ENCODE results near the gene HAGH.

Gene HAGH

DNA sequence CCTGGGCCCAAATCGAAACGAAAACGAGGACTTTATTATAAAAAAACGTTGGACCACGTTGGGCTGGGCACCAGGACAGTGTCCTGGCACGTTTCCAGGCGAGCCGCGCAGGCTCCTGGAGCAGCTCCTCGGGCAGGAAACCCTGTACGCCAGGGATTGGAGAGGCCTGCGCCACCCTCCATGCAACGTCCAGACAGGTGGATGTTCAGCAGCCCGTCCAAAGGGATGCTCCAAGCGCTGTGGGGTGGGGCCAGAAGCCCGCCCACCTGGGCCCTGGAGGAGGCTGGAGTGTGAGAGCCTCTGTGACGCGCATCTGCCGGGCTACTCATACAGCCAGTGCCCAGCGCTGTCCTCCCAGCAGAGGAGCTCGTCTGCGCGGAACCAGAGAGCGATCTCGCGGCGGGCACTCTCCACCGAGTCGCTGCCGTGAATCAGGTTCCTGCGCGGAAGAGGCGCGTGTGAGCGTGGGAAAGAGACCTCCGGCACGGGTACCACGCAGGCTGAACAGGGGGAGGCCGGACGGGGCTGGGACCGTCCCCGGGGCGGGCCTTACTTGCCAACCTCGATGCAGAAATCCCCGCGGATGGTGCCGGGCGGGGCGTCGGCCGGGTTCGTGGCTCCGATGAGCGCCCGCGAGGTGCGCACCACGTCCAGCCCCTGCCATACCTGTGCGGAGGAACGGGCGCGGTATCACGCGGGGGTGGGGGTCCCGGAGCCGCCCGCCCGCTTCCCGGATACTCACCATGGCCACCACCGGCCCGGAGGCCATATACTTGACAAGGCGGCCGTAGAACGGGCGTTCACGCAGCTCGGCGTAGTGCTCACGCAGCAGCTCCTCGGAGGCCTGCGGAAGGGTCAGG is 56.1 kb downstream of the HAGH start:
- no peaks in the 10 kb centered on the region for H3K9me3 ChIP-seq (ENCODE audit: control insufficient read depth, insufficient read depth, low read depth, low read length)
- peaks cover 9% of the 10 kb centered on the region for H3K4me1 ChIP-seq (ENCODE audit: control insufficient read depth, insufficient read depth, low read length)
- ChIA-PET POLR2A (interaction anchor here (0.6 to 6.0 kb wide), 7 partner anchors 10 to 217 kb away, joined by 3 to 113 read pairs (median 4); partner anchors contain the start of genes CRAMP1, IFT140, JPT2 and NUBP2), CTCF (no interaction called here)
- H3K4me3 ChIP-seq (ENCODE audit: low read depth, low read length): peak overlapping the region; percentile 95
- H3K27ac ChIP-seq (ENCODE audit: extremely low read depth, low read depth, low read length): peak overlapping the region; percentile 94
- peaks cover 0 to 76% of the 10 kb centered on the region in 2 experiments; a peak in 1 of 3 replicates for H3K36me3 ChIP-seq (ENCODE audit: control insufficient read depth in 2 of 2, insufficient read depth in 1 of 2, low read length in 2 of 2)
- TF ChIP-seq ZFP3 (tag by site-specific recombination; IDR thresholded peaks at IDR 0.05; ENCODE audit: low read depth) (no peak), KLF16 (tag by site-specific recombination; IDR thresholded peaks at IDR 0.05) (peak; percentile 69; the same call in 1 of the 2 replicates), ZNF23 (tag by site-specific recombination; IDR thresholded peaks at IDR 0.05; ENCODE audit: borderline replicate concordance) (no peak), ZNF560 (tag by site-specific recombination; IDR thresholded peaks at IDR 0.05; ENCODE audit: borderline replicate concordance) (no peak), ZIC2 (tag by site-specific recombination; IDR thresholded peaks at IDR 0.05) (no peak), ZNF529 (tag by site-specific recombination; IDR thresholded peaks at IDR 0.05; ENCODE audit: insufficient replicate concordance) (no peak), ZNF404 (tag by site-specific recombination; IDR thresholded peaks at IDR 0.05) (0 out of 2 replicates have a peak, but pooled peaks have one; percentile 3), BCL11B (tag by site-specific recombination; IDR thresholded peaks at IDR 0.05; ENCODE audit: low read depth) (no peak), HIC1 (tag by site-specific recombination; IDR thresholded peaks at IDR 0.05) (no peak; the same call in 1 of the 2 replicates), SP3 (tag by site-specific recombination; IDR thresholded peaks at IDR 0.05) (peak; percentile 86), ZNF274 (IDR thresholded peaks at IDR 0.05; ENCODE audit: low read length) (no peak), ZNF274 (tag by site-specific recombination; IDR thresholded peaks at IDR 0.05; ENCODE audit: borderline replicate concordance) (no peak), ZNF202 (tag by site-specific recombination; IDR thresholded peaks at IDR 0.05; ENCODE audit: borderline replicate concordance) (no peak), ZNF433 (tag by site-specific recombination; IDR thresholded peaks at IDR 0.05; ENCODE audit: low read depth) (no peak), ZNF692 (tag by site-specific recombination; IDR thresholded peaks at IDR 0.05) (no peak), OSR2 (tag by site-specific recombination; IDR thresholded peaks at IDR 0.05) (peak; percentile 32; the same call in 1 of the 2 replicates), ZNF785 (tag by site-specific recombination; IDR thresholded peaks at IDR 0.05) (no peak), ZFP41 (tag by site-specific recombination; IDR thresholded peaks at IDR 0.05; ENCODE audit: borderline replicate concordance) (no peak), PRDM6 (tag by site-specific recombination; IDR thresholded peaks at IDR 0.05) (no peak), ZNF174 (tag by site-specific recombination; IDR thresholded peaks at IDR 0.05) (no peak), ZNF350 (tag by site-specific recombination; IDR thresholded peaks at IDR 0.05) (no peak), ZNF660 (tag by site-specific recombination; IDR thresholded peaks at IDR 0.05) (0 out of 2 replicates have a peak, but pooled peaks have one; percentile 15), ZBTB48 (tag by site-specific recombination; IDR thresholded peaks at IDR 0.05) (no peak), ZNF555 (tag by site-specific recombination; conservative IDR thresholded peaks at IDR 0.05) (no peak), ZNF292 (tag by site-specific recombination; IDR thresholded peaks at IDR 0.05; ENCODE audit: borderline replicate concordance, low read depth) (no peak), ZNF600 (tag by site-specific recombination; IDR thresholded peaks at IDR 0.05) (peak; percentile 61), ZNF629 (tag by site-specific recombination; IDR thresholded peaks at IDR 0.05) (peak; percentile 75), ZNF324 (tag by site-specific recombination; IDR thresholded peaks at IDR 0.05) (no peak; the same call in none of the 2 replicates), ZXDB (tag by site-specific recombination; IDR thresholded peaks at IDR 0.05) (peak; percentile 99)
- TF ChIP-seq, protein P1, sequence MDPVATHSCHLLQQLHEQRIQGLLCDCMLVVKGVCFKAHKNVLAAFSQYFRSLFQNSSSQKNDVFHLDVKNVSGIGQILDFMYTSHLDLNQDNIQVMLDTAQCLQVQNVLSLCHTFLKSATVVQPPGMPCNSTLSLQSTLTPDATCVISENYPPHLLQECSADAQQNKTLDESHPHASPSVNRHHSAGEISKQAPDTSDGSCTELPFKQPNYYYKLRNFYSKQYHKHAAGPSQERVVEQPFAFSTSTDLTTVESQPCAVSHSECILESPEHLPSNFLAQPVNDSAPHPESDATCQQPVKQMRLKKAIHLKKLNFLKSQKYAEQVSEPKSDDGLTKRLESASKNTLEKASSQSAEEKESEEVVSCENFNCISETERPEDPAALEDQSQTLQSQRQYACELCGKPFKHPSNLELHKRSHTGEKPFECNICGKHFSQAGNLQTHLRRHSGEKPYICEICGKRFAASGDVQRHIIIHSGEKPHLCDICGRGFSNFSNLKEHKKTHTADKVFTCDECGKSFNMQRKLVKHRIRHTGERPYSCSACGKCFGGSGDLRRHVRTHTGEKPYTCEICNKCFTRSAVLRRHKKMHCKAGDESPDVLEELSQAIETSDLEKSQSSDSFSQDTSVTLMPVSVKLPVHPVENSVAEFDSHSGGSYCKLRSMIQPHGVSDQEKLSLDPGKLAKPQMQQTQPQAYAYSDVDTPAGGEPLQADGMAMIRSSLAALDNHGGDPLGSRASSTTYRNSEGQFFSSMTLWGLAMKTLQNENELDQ (tag by site-specific recombination; IDR thresholded peaks at IDR 0.05; ENCODE audit: low read depth): no peak

Measured in HEK293 (cell line).